Measurements from ENCODE around the gene CORIN.

The CORIN gene

DNA sequence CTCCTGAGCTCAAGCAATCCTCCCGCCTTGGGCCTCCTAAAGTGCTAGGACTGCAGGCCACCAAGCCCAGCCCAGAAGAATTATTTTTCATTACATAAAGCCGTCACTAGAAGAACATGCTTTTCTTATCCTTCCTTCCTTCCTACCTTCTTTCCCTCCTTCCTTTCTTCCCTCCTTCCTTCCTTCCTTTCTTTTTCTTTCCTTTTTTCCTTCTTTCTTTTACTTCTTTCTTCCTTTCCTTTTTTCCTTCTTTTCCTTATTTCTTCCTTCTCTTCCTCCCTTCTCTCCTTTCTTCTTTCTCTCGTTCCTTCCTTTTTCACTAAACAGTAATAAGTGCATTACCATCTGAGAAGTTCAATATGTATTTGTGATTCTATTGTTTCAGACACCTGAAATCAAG lies 231.4 kb downstream of the CORIN start:
- TF ChIP-seq, protein P1, sequence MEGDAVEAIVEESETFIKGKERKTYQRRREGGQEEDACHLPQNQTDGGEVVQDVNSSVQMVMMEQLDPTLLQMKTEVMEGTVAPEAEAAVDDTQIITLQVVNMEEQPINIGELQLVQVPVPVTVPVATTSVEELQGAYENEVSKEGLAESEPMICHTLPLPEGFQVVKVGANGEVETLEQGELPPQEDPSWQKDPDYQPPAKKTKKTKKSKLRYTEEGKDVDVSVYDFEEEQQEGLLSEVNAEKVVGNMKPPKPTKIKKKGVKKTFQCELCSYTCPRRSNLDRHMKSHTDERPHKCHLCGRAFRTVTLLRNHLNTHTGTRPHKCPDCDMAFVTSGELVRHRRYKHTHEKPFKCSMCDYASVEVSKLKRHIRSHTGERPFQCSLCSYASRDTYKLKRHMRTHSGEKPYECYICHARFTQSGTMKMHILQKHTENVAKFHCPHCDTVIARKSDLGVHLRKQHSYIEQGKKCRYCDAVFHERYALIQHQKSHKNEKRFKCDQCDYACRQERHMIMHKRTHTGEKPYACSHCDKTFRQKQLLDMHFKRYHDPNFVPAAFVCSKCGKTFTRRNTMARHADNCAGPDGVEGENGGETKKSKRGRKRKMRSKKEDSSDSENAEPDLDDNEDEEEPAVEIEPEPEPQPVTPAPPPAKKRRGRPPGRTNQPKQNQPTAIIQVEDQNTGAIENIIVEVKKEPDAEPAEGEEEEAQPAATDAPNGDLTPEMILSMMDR (IDR thresholded peaks at IDR 0.05; ENCODE audit: insufficient read depth, low read depth, low read length, missing control alignments) = no peak
- DNase-seq (ENCODE audit: low read depth) = no peak
- no peak overlapping the region for H3K4me3 ChIP-seq (ENCODE audit: low read depth, low read length)

DNA sequence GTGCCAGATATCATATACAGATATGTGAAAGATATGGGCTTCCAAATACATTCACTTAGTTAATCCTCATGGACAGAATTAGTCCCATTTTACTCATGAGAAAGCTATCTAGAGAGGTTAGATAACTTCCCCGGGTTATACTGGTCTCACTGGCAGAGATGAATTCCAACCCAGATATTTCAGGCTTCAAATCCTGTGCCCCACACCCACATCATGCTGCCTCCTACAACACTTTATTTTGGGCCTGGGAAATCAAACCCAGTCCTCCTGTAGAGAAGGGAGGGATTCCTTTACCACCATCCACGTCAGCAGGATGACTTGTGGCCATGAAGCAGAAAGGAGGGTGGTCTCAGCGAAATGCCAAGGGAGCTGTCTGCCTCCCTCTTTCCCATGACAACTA lies 239.0 kb downstream of the CORIN start:
- TF ChIP-seq, protein P1 (IDR thresholded peaks at IDR 0.05; ENCODE audit: insufficient read depth, low read depth, low read length, missing control alignments) = no peak
- no peak overlapping the region for H3K4me3 ChIP-seq (ENCODE audit: low read depth, low read length)
- DNase-seq (ENCODE audit: low read depth) = no peak

DNA sequence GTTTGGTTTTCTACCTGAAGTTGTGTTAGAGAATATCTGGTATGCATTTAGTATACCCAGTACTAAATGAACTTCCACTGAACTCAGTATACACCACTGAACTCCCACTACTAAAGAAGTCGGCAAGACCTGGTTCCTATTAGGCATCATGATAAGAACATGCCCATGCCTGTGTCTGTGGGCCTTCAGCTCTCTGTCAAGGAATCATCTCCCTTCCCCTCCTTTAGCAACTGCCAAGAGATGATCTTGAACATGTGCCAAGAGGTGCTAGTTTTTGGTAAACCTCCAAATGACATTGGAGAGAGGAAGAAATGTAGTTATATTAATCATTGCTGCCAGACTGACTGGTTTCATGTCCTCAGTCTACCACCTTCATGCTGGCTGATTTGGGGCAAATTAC lies 239.5 kb downstream of the CORIN start:
- TF ChIP-seq, protein P1 (IDR thresholded peaks at IDR 0.05; ENCODE audit: insufficient read depth, low read depth, low read length, missing control alignments) = no peak
- H3K4me3 ChIP-seq (ENCODE audit: low read depth, low read length) = no peak overlapping the region

DNA sequence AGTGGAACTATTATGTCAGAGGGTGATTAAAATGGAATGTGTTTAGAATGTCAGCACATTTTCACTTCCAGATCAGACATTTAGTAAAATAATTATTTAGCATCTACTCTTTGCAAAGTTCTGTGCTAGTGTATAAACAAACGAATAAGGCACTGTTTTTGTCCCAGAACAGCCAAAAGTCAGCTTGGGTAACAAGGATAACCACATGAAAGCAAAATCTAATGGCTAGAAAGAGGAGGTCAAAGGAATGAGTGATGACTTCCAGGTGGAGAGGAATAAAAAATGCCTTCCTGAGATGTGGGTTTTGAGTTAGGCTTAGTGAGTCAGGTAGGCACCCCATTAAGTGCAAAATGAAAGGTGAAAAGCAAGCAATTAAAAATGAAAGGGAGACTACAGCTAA lies 240.2 kb downstream of the CORIN start:
- no peak overlapping the region for H3K4me3 ChIP-seq (ENCODE audit: low read depth, low read length)
- TF ChIP-seq, protein P1 (IDR thresholded peaks at IDR 0.05; ENCODE audit: insufficient read depth, low read depth, low read length, missing control alignments) = no peak
- DNase-seq (ENCODE audit: low read depth) = no peak

More for the DNA sequence above, 239.5 kb downstream of the CORIN start:
- no peak for DNase-seq (ENCODE audit: low read depth)

DNA sequence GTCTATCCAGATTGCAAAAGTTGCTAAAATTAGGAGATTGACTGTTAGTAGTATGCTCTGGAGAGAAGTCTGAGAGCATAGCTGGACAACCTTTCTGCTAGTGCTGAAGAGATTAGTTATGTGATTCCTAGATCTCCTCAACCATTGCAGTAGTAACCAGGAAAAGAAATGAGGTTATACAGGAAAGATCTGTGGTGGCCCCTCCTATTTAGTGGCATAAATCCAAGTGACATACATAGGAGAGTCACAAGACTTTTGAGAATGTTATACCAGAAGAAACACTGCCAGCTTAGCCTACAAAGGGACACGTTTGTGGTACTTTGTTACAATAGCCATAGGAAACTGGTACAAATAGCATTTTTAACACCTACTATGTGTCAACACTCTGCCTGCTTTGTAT lies 247.5 kb downstream of the CORIN start:
- TF ChIP-seq, protein P1 (IDR thresholded peaks at IDR 0.05; ENCODE audit: insufficient read depth, low read depth, low read length, missing control alignments) = no peak
- no peak for DNase-seq (ENCODE audit: low read depth)
- no peak overlapping the region for H3K4me3 ChIP-seq (ENCODE audit: low read depth, low read length)

DNA sequence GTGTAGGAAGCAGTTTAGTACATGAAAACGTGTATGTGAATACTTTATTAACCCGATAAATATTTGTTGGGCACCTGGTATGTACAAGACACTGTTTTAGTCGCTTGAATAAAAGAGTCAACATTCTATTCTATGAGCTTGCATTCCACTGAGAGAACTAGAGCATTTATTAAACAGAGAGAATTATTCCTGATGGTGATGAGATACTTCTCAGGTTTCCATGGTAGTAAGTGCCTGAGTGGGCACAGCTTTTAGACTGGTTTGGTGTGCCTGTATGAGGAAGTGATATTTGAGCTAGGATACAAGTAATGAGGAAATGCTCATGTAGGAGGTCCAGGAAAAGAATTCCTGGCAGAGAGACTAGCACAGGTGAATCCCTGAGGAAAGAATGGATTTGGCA lies 258.6 kb downstream of the CORIN start:
- no peak for DNase-seq (ENCODE audit: low read depth)
- H3K4me3 ChIP-seq (ENCODE audit: low read depth, low read length) = no peak overlapping the region

More for the DNA sequence above, 258.6 kb downstream of the CORIN start:
- TF ChIP-seq, protein P1 (IDR thresholded peaks at IDR 0.05; ENCODE audit: insufficient read depth, low read depth, low read length, missing control alignments) = no peak
